Heart left ventricle (tissue), 13 donors: ENCODE results near the gene QSOX1.

Source experiments
- POLR2A ChIP-seq, 2 donors: fragments of 450-650 bp; IDR thresholded peaks; one replicate each; pipeline ENCODE4 v1.6.1; 2017; ENCODE audit warnings: antibody characterized with exemption in 2 of 2, mild to moderate bottlenecking in 2 of 2, moderate library complexity in 2 of 2
- TF ChIP-seq, protein P1 (sequence below), 12 donors: fragments of 200-600 bp; sonication (generic) in 4 of 12; IDR thresholded peaks; one replicate each; pipeline versions ENCODE4 v1.5.0 to v1.8.0; 2018 to 2022; ENCODE audit warnings: antibody characterized with exemption in 12 of 12, mild to moderate bottlenecking in 5 of 12
- donor health status: ischemic (EF 13 %, LVEDD 7.1; RV severe dilation, severe dysfunction).
- donor health status: DM: no; HTN: yes; CAD: no.
- donor health status: DM: no; HTN: no; CAD: no.
- donor health status: ischemic (EF 25% LVEDD 6.9; RV normal size, moderate dysfunction).
- donor health status: ischemic (EF 25% LVEDD 5.7; RV mildly dilated, moderate dysfunction).
- donor health status: ischemic (EF 35%, LVEDD 5.7; RV mildly dilated, moderate dysfunction).
- donor health status: nonischemic (EF 11% LVEDD 7.7; RV severe dilation, severe dysfunction).
- donor health status: DM: yes; HTN: yes; CAD: no.
- donor health status: PGD.
- donor health status: ischemic (EF 29% LVEDD 5.4; RV normal size, mild dysfunction).
- donor health status: nonischemic (EF 23%, LVEDD 6.1; RV moderate dilation, normal function).

DNA sequence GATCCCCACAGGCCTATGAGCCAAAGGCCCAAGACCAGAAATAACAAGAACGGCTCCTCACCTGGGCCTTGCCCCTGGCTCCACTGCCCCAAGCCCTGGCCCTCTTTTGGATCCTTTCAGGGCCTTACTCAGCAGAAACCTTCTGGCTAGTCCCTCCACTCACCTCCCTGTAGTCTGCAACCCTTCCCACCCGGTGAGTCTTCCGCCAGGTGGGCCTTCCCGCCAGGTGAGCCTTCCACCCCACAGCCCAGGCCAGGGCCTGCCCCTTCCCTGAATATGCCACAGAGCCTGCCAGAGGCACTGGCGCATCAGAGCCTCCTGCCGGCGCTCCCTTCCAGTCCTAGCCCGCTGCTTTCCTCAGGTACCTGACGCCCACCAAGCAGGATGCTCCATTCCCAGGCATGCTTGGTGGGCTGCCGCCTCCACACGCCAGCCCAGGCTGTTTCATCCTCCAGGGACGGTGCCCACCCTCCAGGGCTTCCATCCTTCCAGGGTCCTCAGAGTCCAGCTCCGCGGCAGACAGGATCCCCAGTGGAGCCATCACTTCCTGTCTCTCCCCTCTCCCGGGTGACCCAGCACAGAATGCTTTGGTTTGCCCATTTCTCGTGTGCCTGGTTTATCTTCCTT lies 96.3 kb downstream of the QSOX1 start:
- TF ChIP-seq, protein P1, sequence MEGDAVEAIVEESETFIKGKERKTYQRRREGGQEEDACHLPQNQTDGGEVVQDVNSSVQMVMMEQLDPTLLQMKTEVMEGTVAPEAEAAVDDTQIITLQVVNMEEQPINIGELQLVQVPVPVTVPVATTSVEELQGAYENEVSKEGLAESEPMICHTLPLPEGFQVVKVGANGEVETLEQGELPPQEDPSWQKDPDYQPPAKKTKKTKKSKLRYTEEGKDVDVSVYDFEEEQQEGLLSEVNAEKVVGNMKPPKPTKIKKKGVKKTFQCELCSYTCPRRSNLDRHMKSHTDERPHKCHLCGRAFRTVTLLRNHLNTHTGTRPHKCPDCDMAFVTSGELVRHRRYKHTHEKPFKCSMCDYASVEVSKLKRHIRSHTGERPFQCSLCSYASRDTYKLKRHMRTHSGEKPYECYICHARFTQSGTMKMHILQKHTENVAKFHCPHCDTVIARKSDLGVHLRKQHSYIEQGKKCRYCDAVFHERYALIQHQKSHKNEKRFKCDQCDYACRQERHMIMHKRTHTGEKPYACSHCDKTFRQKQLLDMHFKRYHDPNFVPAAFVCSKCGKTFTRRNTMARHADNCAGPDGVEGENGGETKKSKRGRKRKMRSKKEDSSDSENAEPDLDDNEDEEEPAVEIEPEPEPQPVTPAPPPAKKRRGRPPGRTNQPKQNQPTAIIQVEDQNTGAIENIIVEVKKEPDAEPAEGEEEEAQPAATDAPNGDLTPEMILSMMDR (IDR thresholded peaks at IDR 0.05) = no peak
- TF ChIP-seq POLR2A (IDR thresholded peaks at IDR 0.05) = no peak
